RWPE2 (cell line): ENCODE data around the gene VWA3B.
"Not testable (repeated sequence)": the region's sequence is repeated elsewhere in the genome, so short reads cannot be mapped to it uniquely, and the experiment has no call there.

ENCODE experiments used
- ATAC-seq: fragments of 200-7000 bp; cut with Tn5 transposase; 3 replicates; pipeline ENCODE4 v1.9.1; 2021; ENCODE audit warnings: low read depth
- DNase-seq: peaks from one replicate; pipeline ENCODE4 v3.0.0-alpha.2; 2020; ENCODE audit warnings: low spot score
- H3K27ac ChIP-seq: fragments of 450-650 bp; 2 replicates; pipeline ENCODE4 v1.5.1; 2017; ENCODE audit warnings: mild to moderate bottlenecking; ENCODE audit not compliant: poor library complexity, severe bottlenecking
- H3K27me3 ChIP-seq: fragments of 250-450 bp; sonication (Bioruptor Pico); 2 replicates; pipeline ENCODE4 v1.5.1; 2021; ENCODE audit warnings: mild to moderate bottlenecking, moderate library complexity; ENCODE audit not compliant: insufficient read depth, poor library complexity, severe bottlenecking
- H3K36me3 ChIP-seq: fragments of 250-450 bp; sonication (Bioruptor Pico); 2 replicates; pipeline ENCODE4 v1.5.1; 2020; ENCODE audit warnings: low read depth, mild to moderate bottlenecking, moderate library complexity
- H3K4me1 ChIP-seq: fragments of 250-450 bp; sonication (Bioruptor Pico); 2 replicates; pipeline ENCODE4 v1.5.1; 2021; ENCODE audit warnings: mild to moderate bottlenecking, moderate library complexity; ENCODE audit not compliant: insufficient read depth, poor library complexity, severe bottlenecking
- H3K4me3 ChIP-seq: fragments of 250-450 bp; sonication (Bioruptor Pico); 2 replicates; pipeline ENCODE4 v1.5.1; 2021; ENCODE audit warnings: mild to moderate bottlenecking, moderate library complexity; ENCODE audit not compliant: severe bottlenecking
- H3K9me3 ChIP-seq: fragments of 250-450 bp; sonication (Bioruptor Pico); 2 replicates; pipeline ENCODE4 v1.5.1; 2021; ENCODE audit warnings: mild to moderate bottlenecking, moderate library complexity; ENCODE audit not compliant: severe bottlenecking
- TF ChIP-seq, protein P1 (sequence below): fragments of 450-650 bp; IDR thresholded peaks from one replicate; pipeline ENCODE4 v1.5.1; 2017; ENCODE audit warnings: mild to moderate bottlenecking, moderate library complexity; ENCODE audit not compliant: poor library complexity, severe bottlenecking

Gene VWA3B

DNA sequence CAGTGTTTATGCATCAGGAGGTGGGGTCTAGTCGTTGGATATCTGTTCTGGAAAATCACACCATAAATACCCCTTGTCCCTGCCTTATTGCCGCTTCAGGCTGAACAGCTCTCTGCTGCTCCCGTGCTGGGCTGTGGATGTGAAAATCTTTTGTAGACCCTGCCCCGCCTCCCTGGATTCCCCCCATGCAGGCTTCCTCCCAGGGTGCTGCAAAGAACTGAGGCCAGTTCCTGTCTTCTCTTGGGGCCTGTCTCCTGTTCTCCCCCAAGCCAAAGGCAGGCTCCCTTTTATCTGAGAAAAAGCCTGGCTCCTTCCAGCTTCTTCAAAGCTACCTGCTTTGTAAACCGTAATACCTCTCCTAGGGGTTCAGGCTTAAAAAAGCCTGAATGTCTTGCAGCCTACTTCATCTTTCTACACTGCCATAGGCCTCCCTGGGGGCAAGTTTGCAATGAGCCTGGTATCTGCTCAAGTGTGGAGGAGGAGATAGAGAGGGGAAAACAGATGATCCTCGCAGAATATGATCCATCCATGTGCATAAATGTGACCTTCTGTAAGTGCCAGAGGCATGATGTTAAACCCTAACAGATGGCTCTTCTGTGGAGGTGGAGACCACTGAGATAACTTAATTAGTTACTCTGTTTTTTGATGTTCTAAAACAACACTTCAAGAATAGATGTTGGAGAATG is 55.3 kb downstream of the VWA3B start:
- Histone ChIP-seq H3K4me3 (no peak overlapping the region), H3K27me3 (no peaks in the 10 kb centered on the region), H3K36me3 (no peaks in the 10 kb centered on the region), H3K27ac (no peak overlapping the region), H3K9me3 (no peaks in the 10 kb centered on the region), H3K4me1 (no peaks in the 10 kb centered on the region)
- TF ChIP-seq, protein P1, sequence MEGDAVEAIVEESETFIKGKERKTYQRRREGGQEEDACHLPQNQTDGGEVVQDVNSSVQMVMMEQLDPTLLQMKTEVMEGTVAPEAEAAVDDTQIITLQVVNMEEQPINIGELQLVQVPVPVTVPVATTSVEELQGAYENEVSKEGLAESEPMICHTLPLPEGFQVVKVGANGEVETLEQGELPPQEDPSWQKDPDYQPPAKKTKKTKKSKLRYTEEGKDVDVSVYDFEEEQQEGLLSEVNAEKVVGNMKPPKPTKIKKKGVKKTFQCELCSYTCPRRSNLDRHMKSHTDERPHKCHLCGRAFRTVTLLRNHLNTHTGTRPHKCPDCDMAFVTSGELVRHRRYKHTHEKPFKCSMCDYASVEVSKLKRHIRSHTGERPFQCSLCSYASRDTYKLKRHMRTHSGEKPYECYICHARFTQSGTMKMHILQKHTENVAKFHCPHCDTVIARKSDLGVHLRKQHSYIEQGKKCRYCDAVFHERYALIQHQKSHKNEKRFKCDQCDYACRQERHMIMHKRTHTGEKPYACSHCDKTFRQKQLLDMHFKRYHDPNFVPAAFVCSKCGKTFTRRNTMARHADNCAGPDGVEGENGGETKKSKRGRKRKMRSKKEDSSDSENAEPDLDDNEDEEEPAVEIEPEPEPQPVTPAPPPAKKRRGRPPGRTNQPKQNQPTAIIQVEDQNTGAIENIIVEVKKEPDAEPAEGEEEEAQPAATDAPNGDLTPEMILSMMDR: no peak
- ATAC-seq: no peak
- DNase-seq: no peak

DNA sequence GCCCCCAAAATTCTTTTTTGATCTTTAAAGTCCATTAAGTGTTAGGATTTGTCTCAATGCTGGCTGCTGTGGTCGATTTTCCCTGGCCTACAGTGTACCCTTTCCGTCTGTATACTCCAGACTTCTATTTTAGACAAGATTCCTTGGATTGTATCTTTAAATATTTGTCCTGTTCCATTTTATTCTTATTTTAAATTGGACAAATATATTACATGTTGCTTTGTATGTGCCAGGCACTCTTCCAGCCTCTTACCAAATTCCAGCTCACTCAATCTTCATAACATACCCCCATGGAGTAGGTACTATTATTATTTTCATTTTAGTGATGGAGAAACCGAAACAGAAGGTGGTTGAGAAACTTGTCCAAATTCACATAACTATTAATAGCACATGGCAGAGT is 58.1 kb downstream of the VWA3B start:
- H3K36me3 ChIP-seq: no peaks in the 10 kb centered on the region
- no peak overlapping the region for H3K4me3 ChIP-seq
- no peaks in the 10 kb centered on the region for H3K27me3 ChIP-seq
- DNase-seq (no peak), ATAC-seq (no peak)
- H3K27ac ChIP-seq: no peak overlapping the region
- TF ChIP-seq, protein P1: no peak
- H3K4me1 ChIP-seq: peaks cover 11% of the 10 kb centered on the region
- no peaks in the 10 kb centered on the region for H3K9me3 ChIP-seq

DNA sequence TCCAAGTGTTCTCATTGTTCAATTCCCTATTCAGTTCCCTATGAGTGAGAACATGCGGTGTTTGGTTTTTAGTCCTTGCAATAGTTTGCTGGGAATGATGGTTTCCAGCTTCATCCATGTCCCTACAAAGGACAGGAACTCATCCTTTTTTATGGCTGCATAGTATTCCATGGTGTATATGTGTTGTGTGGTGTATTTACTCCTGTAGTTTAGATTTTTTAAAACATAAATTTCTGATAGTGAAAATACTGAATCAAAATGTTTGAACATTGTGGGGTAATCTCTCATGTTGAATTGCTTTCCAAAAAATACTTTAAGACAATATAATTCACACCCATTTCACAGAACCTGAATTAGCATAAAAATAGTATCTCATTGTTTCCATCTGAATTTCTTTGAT is 60.9 kb downstream of the VWA3B start:
- H3K36me3 ChIP-seq, H3K4me3 ChIP-seq, ATAC-seq, H3K27ac ChIP-seq, H3K9me3 ChIP-seq, H3K27me3 ChIP-seq, DNase-seq: not testable (repeated sequence)
- H3K4me1 ChIP-seq: peaks cover 11% of the 10 kb centered on the region

DNA sequence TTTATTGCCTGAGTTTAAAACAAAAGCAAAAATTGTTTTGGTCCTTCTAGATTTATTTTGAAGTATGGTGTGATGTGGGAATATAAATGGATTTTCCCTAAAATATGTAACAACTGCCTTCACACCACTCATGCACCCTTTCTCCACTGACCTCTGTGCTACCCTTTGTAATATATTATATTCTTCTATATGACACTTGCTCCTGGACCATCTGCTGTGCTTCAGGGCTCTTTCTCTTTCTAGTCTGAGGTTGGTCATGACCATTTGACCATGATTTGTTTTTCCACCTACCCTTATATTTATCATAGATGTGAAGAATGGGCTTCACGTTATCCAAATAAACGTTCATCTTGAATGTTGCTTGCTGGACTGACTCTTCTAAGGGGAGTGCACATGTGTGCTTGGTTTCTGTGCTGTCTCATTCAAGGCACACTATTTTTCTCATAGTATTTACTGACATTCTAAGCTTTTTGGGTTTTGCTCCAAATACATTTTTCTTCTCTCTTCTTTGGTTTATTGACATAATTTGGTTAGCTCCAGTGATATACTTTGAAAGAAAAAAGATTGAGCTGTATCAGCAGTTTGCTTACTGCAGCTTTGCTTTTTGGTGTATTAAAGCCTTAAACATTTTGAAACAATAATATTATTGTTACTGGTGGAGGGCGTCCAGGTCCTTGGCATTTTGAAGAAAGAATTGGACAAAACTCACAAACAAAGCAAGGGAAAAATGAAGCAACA is 61.8 kb downstream of the VWA3B start:
- Histone ChIP-seq H3K9me3 (no peaks in the 10 kb centered on the region), H3K4me3 (peak overlapping the region; percentile 10), H3K27ac (peak overlapping the region; percentile 34), H3K4me1 (peaks cover 11% of the 10 kb centered on the region), H3K27me3 (no peaks in the 10 kb centered on the region), H3K36me3 (no peaks in the 10 kb centered on the region)
- TF ChIP-seq, protein P1: no peak
- ATAC-seq (no peak), DNase-seq (no peak)

DNA sequence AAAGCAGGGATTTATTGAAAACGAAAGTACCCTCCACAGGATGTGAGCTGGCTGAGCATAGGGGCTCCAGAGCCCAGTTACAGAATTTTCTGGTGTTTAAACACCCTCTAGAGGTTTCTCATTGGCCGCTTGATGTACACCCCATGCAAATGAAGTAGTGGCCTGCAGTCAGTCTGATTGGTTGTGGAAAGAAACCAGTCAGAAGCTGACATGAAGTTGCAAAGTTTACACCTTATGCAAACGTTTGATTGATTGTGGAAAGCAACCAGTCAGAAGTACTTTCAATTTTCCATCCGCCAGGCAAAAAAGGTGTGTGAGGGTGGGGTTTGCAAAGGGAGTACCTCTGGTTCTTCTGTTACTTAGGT is 62.3 kb downstream of the VWA3B start:
- ATAC-seq (peak; percentile 98), DNase-seq (no peak)
- Histone ChIP-seq H3K27me3 (no peaks in the 10 kb centered on the region), H3K9me3 (no peaks in the 10 kb centered on the region), H3K4me1 (peaks cover 11% of the 10 kb centered on the region), H3K36me3 (no peaks in the 10 kb centered on the region), H3K27ac (peak overlapping the region; percentile 34), H3K4me3 (peak overlapping the region; percentile 10)
- TF ChIP-seq, protein P1: peak; percentile 7
